ENCODE measurements around the gene OR8D1. TPM values are rescaled to one million over a fixed set of nuclear protein-coding genes. Genes with fewer than 3 reads are reported as not detected.

Gene OR8D1
- total RNA-seq, 4 donors from 2014 or later, result not detected

GRCh38 chr11:124310721-124311120, 3.0 kb downstream of the OR8D1 start:
- Histone ChIP-seq H3K4me1 (no peaks in the 10 kb centered on the region), H3K27ac (no peak overlapping the region), H3K4me3 (no peak overlapping the region), H3K36me3 (no peaks in the 10 kb centered on the region), H3K27me3 (no peaks in the 10 kb centered on the region), H3K9me3 (no peaks in the 10 kb centered on the region)
- intact Hi-C loops (cut with DNase I; ENCODE audit: low total_unique reads), result no loop called here
- DNase-seq, result no peak
- TF ChIP-seq POLR2A (IDR thresholded peaks at IDR 0.05) (no peak), CTCF (IDR thresholded peaks at IDR 0.05) (no peak)

- no peak for TF ChIP-seq POLR2A (IDR thresholded peaks at IDR 0.05)
- TF ChIP-seq CTCF (IDR thresholded peaks at IDR 0.05), result no peak
- Histone ChIP-seq H3K27ac (no peak overlapping the region), H3K9me3 (no peaks in the 10 kb centered on the region), H3K36me3 (no peaks in the 10 kb centered on the region), H3K27me3 (no peaks in the 10 kb centered on the region), H3K4me3 (no peak overlapping the region), H3K4me1 (no peaks in the 10 kb centered on the region)
- intact Hi-C loops (cut with DNase I; ENCODE audit: low total_unique reads), result no loop called here
- no peak for DNase-seq
Measured at GRCh38 chr11:124307093-124307492, 6.7 kb downstream of the OR8D1 start.

GRCh38 chr11:124302347-124303125, 11.2 kb downstream of the OR8D1 start:
- no peaks in the 10 kb centered on the region for H3K27me3 ChIP-seq
- TF ChIP-seq POLR2A (IDR thresholded peaks at IDR 0.05), result no peak
- no peaks in the 10 kb centered on the region for H3K9me3 ChIP-seq
- H3K4me1 ChIP-seq, result no peaks in the 10 kb centered on the region
- no peak overlapping the region for H3K4me3 ChIP-seq
- no peak overlapping the region for H3K27ac ChIP-seq
- DNase-seq, result no peak
- no peaks in the 10 kb centered on the region for H3K36me3 ChIP-seq
- intact Hi-C loops (cut with DNase I; ENCODE audit: low total_unique reads), result no loop called here

- TF ChIP-seq CTCF (IDR thresholded peaks at IDR 0.05), result no peak
- no peak for TF ChIP-seq POLR2A (IDR thresholded peaks at IDR 0.05)
- intact Hi-C loops (cut with DNase I; ENCODE audit: low total_unique reads), result no loop called here
- no peaks in the 10 kb centered on the region for H3K9me3 ChIP-seq
- no peak overlapping the region for H3K27ac ChIP-seq
- no peaks in the 10 kb centered on the region for H3K4me1 ChIP-seq
- no peak for DNase-seq
- H3K36me3 ChIP-seq, result no peaks in the 10 kb centered on the region
- no peaks in the 10 kb centered on the region for H3K27me3 ChIP-seq
- no peak overlapping the region for H3K4me3 ChIP-seq
Measured at GRCh38 chr11:124301548-124301947, 12.2 kb downstream of the OR8D1 start.

- Histone ChIP-seq H3K4me1 (no peaks in the 10 kb centered on the region), H3K36me3 (no peaks in the 10 kb centered on the region), H3K4me3 (no peak overlapping the region), H3K27ac (no peak overlapping the region), H3K9me3 (no peaks in the 10 kb centered on the region), H3K27me3 (no peaks in the 10 kb centered on the region)
- intact Hi-C loops (cut with DNase I; ENCODE audit: low total_unique reads), result no loop called here
- no peak for TF ChIP-seq CTCF (IDR thresholded peaks at IDR 0.05)
- TF ChIP-seq POLR2A (IDR thresholded peaks at IDR 0.05), result no peak
- DNase-seq, result no peak
Measured at GRCh38 chr11:124297921-124298320, 15.8 kb downstream of the OR8D1 start.
